Esophagus squamous epithelium (tissue), 5 donors: ENCODE results near the gene TM7SF3. TPM values are rescaled to one million over a fixed set of nuclear protein-coding genes. Genes with fewer than 3 reads are reported as not detected.

Source experiments
- DNase-seq: peaks from one replicate; lab custom pipeline; 2025; lab: John Stamatoyannopoulos, UW
- H3K27ac ChIP-seq, 4 donors: fragments of 200-600 bp; sonication (generic); one replicate each; pipeline ENCODE4 v1.5.1; 2016 to 2019; ENCODE audit warnings: mild to moderate bottlenecking in 1 of 4
- H3K27me3 ChIP-seq, 4 donors: fragments of 200-600 bp; sonication (generic); 1 replicate in 3 of 4; 2 replicates in 1 of 4; pipeline versions ENCODE4 v1.5.1 to v1.6.0; 2017 to 2021; ENCODE audit warnings: antibody characterized with exemption in 1 of 4
- H3K36me3 ChIP-seq, 3 donors: fragments of 200-600 bp; sonication (generic); one replicate each; pipeline ENCODE4 v1.5.1; 2016 to 2019
- H3K4me1 ChIP-seq, 3 donors: fragments of 200-600 bp; sonication (generic); one replicate each; pipeline ENCODE4 v1.5.1; 2017 to 2019
- H3K4me3 ChIP-seq, 4 donors: fragments of 200-600 bp; sonication (generic); 1 replicate in 3 of 4; 2 replicates in 1 of 4; pipeline ENCODE4 v1.5.1; 2016 to 2019; ENCODE audit warnings: mild to moderate bottlenecking in 2 of 4, moderate library complexity in 1 of 4
- H3K9me3 ChIP-seq, 3 donors: fragments of 200-600 bp; sonication (generic); one replicate each; pipeline ENCODE4 v1.5.1; 2016 to 2019
- POLR2A ChIP-seq, 4 donors: fragments of 450-650 bp; IDR thresholded peaks; one replicate each; pipeline ENCODE4 v1.6.1; 2017; ENCODE audit warnings: antibody characterized with exemption in 4 of 4, mild to moderate bottlenecking in 4 of 4, moderate library complexity in 3 of 4
- WGBS, 2 donors: methylation state at CpG; one replicate each; pipeline ENCODE4 v1.1.5; 2018; 5-methylcytosine and 5-hydroxymethylcytosine counted together
- intact Hi-C: fragments of 100-400 bp; cut with DNase I; formaldehyde crosslinking; loops from one replicate; pipeline ENCODE4 v1.15.0; 2022
- total RNA-seq, 4 donors: library from RNA; depleted of rRNA; stranded (reverse); fragments of >200 nt; gene quantifications; one replicate each; pipeline ENCODE4 v1.1.0, GENCODE V29; 2016
- TF ChIP-seq, protein P1 (sequence below), 6 experiments: fragments of 450-650 bp in 4 of 6; fragments of 200-600 bp in 2 of 6; sonication (generic) in 2 of 6; IDR thresholded peaks; one replicate each; pipeline ENCODE4 v1.5.1; 2016 to 2019; ENCODE audit warnings: antibody characterized with exemption in 6 of 6, mild to moderate bottlenecking in 4 of 6, moderate library complexity in 4 of 6
- donor health status: DM: yes; HTN: yes; CAD: no.

The TM7SF3 gene
- total RNA-seq, 4 donors from 2014 or later: 58.2 to 122 (median 78.3) TPM

DNA sequence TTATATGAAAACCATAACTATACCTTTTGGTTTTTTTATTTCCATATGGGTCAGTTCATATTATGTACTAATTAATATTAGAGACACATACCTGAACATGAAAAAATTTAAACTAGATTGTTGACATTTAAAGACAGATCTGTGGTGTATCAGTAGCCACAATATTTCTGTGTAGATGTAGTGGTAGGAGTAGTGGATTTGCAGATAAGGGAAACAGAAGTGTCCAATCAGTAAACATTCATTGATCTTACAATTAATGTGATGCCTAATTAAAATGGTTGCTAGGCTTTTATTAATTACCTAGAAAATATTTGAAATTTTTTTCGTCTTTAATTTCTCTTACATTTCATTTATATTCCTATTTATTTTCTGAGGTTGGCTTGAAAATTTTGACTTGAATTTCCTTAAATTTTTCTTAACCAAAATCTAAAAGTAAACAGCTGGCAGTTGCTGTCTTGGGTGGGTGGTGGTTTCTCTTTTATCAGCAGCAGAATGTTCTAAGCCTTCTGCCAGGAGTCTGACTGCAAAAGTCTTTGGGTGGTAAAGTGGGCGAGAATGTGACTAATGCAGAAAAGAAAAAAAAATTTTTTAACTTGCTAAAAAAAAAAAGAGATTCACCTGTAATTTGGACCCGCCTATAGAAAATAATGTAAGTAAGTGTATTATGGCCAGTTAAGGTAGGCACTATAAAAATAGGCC lies 73.5 kb downstream of the TM7SF3 start:
- no peaks in the 10 kb centered on the region for H3K36me3 ChIP-seq
- peaks cover 9 to 68% (median 13%) of the 10 kb centered on the region in 3 donors for H3K4me1 ChIP-seq
- intact Hi-C loops: no loop called here
- WGBS, 2 donors: 54 to 65% methylated on average over 3 of the region's 3 CpGs
- peak overlapping the region in 1 of 4 donors; percentile 94 for H3K4me3 ChIP-seq
- H3K27me3 ChIP-seq: no peaks in the 10 kb centered on the region
- no peak for TF ChIP-seq POLR2A (IDR thresholded peaks at IDR 0.05)
- TF ChIP-seq, protein P1, sequence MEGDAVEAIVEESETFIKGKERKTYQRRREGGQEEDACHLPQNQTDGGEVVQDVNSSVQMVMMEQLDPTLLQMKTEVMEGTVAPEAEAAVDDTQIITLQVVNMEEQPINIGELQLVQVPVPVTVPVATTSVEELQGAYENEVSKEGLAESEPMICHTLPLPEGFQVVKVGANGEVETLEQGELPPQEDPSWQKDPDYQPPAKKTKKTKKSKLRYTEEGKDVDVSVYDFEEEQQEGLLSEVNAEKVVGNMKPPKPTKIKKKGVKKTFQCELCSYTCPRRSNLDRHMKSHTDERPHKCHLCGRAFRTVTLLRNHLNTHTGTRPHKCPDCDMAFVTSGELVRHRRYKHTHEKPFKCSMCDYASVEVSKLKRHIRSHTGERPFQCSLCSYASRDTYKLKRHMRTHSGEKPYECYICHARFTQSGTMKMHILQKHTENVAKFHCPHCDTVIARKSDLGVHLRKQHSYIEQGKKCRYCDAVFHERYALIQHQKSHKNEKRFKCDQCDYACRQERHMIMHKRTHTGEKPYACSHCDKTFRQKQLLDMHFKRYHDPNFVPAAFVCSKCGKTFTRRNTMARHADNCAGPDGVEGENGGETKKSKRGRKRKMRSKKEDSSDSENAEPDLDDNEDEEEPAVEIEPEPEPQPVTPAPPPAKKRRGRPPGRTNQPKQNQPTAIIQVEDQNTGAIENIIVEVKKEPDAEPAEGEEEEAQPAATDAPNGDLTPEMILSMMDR (IDR thresholded peaks at IDR 0.05): no peak
- H3K9me3 ChIP-seq: no peaks in the 10 kb centered on the region
- no peak for DNase-seq
- H3K27ac ChIP-seq: peak overlapping the region in 1 of 4 donors; percentile 7

DNA sequence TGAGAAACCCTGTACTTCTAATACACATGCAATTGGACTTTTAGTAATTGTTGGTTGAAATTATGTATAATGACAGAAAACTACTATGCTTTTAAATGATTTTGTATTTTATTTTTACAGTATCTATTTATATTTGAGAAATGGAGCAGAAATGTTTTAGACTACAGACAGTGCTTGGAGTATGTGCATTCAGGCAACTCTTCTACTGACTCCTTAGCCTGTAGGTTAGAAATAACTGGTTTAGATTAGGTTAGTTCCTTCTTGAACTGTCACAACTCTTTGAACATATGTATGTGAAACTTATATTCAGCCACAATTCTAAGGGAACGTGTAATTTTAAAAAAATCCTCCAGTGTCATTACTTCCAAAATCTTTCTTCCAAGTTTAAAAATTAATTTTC lies 74.2 kb downstream of the TM7SF3 start:
- intact Hi-C loops: no loop called here
- TF ChIP-seq POLR2A (IDR thresholded peaks at IDR 0.05): no peak
- TF ChIP-seq, protein P1 (IDR thresholded peaks at IDR 0.05): no peak
- H3K36me3 ChIP-seq: no peaks in the 10 kb centered on the region
- H3K4me3 ChIP-seq: peak overlapping the region in 3 of 4 donors; percentile 94 to 98 (median 96)
- DNase-seq: no peak
- H3K4me1 ChIP-seq: peaks cover 9 to 75% (median 17%) of the 10 kb centered on the region in 3 donors
- no peaks in the 10 kb centered on the region for H3K9me3 ChIP-seq
- H3K27ac ChIP-seq: peak overlapping the region in 2 of 4 donors; percentile 95 to 99
- 16 to 21% methylated on average over 1 of the region's 1 CpG for WGBS, 2 donors
- H3K27me3 ChIP-seq: no peaks in the 10 kb centered on the region

DNA sequence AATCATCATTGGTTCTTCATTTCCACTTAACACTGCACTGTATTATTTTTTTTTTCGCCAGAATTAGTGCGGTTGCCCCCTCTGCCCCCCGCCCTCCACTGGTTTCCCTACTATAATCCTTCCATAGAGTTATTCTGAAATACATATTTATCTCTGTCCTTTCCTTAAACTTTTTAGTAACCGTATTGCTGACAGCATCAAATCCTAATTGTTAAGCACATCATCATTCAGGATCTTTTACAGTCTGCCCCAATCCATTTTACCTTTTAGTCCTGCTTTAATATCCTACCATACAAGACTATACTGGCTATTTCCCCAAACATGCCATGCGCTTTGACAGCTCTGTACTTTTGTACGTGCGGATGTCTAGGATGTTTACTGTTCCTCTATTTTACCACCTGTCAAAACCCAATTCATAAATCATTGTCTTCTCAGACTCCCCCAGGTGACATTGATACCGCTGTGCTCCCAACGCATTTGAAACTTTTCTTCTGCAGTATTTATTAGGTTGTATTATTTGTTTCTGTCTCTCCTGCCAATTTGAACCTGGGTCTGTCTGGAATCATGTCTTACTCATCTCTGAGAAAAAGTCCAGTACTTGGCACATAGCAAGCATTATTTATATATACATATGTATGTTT lies 74.9 kb downstream of the TM7SF3 start:
- intact Hi-C loops: no loop called here
- H3K36me3 ChIP-seq: peaks cover 0 to under 1% (median 0%) of the 10 kb centered on the region in 3 donors
- no peaks in the 10 kb centered on the region for H3K27me3 ChIP-seq
- peaks cover 9 to 82% (median 17%) of the 10 kb centered on the region in 3 donors for H3K4me1 ChIP-seq
- 2% methylated on average over 9 of the region's 9 CpGs for WGBS, 2 donors
- DNase-seq: no peak
- no peaks in the 10 kb centered on the region for H3K9me3 ChIP-seq
- H3K4me3 ChIP-seq: peak overlapping the region; percentile 89 to 98 (median 95)
- TF ChIP-seq, protein P1 (IDR thresholded peaks at IDR 0.05): no peak
- H3K27ac ChIP-seq: peak overlapping the region; percentile 95 to 99 (median 96)

DNA sequence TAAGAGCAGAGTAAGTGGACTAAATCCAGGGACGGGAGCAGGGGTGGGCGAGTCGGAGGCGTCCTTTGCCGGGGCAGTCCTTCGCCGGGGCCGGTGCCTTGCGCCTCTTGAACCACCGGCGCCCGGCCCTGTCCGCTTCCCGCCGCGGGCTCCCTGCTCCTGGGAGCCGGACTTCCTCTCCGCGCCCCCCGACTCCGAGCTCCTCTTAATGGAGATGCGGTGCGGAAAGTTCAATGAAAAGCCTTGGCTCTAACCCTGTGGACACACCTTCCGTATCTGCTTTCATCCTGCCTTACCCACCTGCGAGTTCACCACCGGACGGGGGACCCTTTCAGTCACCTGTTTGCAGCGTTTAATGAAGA lies 75.5 kb downstream of the TM7SF3 start:
- Histone ChIP-seq H3K9me3 (no peaks in the 10 kb centered on the region), H3K4me3 (peak overlapping the region; percentile 89 to 98 (median 95)), H3K27me3 (no peaks in the 10 kb centered on the region), H3K36me3 (peaks cover 0 to 7% (median 0%) of the 10 kb centered on the region in 3 donors), H3K27ac (peak overlapping the region; percentile 95 to 99 (median 96)), H3K4me1 (peaks cover 9 to 80% (median 17%) of the 10 kb centered on the region in 3 donors)
- DNase-seq: no peak
- WGBS, 2 donors: 0% methylated on average over 12 to 13 of the region's 28 CpGs
- TF ChIP-seq, protein P1 (IDR thresholded peaks at IDR 0.05): no peak
- no peak for TF ChIP-seq POLR2A (IDR thresholded peaks at IDR 0.05)
- intact Hi-C loops: no loop called here
